MCF 10A (cell line): Measurements from ENCODE around the gene PERP. TPM values are rescaled to one million over a fixed set of nuclear protein-coding genes. Genes with fewer than 3 reads are reported as not detected.

Source experiments
- BruUV-seq: library from RNA; stranded (reverse); fragments of 400-500 nt; replicated peaks from 2 replicates; lab custom pipeline; 2021; lab: Mats Ljungman, UMichigan
- CTCF ChIA-PET: fragments of 300-600 bp; sonication (Branson Sonifier 250); formaldehyde crosslinking; extraction: SDS; loops from one replicate; lab custom pipeline; 2021; ENCODE audit warnings: antibody characterized with exemption, inconsistent platforms; lab: Yijun Ruan, JAX
- POLR2A ChIA-PET: fragments of 300-600, 350-650 bp; sonication (Branson Sonifier 250); formaldehyde crosslinking; extraction: SDS; loops from one replicate; lab custom pipeline; 2020; ENCODE audit warnings: antibody characterized with exemption, inconsistent platforms; lab: Yijun Ruan, JAX
- DNase-seq: peaks from one replicate; pipeline ENCODE4 v3.0.0-alpha.2; 2018; ENCODE audit not compliant: unreplicated experiment
- H3K27ac Mint-ChIP-seq: one replicate; pipeline ENCODE4 v1.8.0; 2022; ENCODE audit warnings: mild to moderate bottlenecking, low read depth, mixed read lengths; ENCODE audit not compliant: unreplicated experiment
- H3K27me3 Mint-ChIP-seq: one replicate; pipeline ENCODE4 v1.8.0; 2022; ENCODE audit warnings: mixed read lengths; ENCODE audit not compliant: insufficient read depth, unreplicated experiment
- H3K36me3 Mint-ChIP-seq: one replicate; pipeline ENCODE4 v1.8.0; 2022; ENCODE audit warnings: mild to moderate bottlenecking, moderate library complexity, mixed read lengths; ENCODE audit not compliant: insufficient read depth, unreplicated experiment
- H3K4me1 Mint-ChIP-seq: one replicate; pipeline ENCODE4 v1.8.0; 2022; ENCODE audit warnings: mixed read lengths; ENCODE audit not compliant: insufficient read depth, unreplicated experiment
- H3K4me3 Mint-ChIP-seq: one replicate; pipeline ENCODE4 v1.8.0; 2022; ENCODE audit warnings: mild to moderate bottlenecking, moderate library complexity, mixed read lengths; ENCODE audit not compliant: unreplicated experiment
- H3K9me3 Mint-ChIP-seq: one replicate; pipeline ENCODE4 v1.8.0; 2022; ENCODE audit warnings: mixed read lengths; ENCODE audit not compliant: unreplicated experiment
- intact Hi-C: fragments of 100-400 bp; cut with micrococcal nuclease; formaldehyde crosslinking; loops from 2 replicates; pipeline ENCODE4 v1.14.1; 2022
- total RNA-seq: library from RNA; stranded (reverse); gene quantifications from 2 replicates; pipeline ENCODE4 v1.2.3, GENCODE V29; 2022
- TF ChIP-seq, protein P1 (sequence below): fragments of 200-600 bp; IDR thresholded peaks from one replicate; pipeline ENCODE4 v1.8.0; 2022; ENCODE audit warnings: antibody characterized with exemption, mild to moderate bottlenecking; ENCODE audit not compliant: unreplicated experiment

The PERP gene
- total RNA-seq, 1 experiment from 2014 or later: 120 TPM

GRCh38 chr6:138092686-138093085 is 14.5 kb downstream of the PERP start:
- ChIA-PET CTCF (interaction anchor here (0.6 to 1.0 kb wide), 3 partner anchors 12 to 65 kb away, joined by 3 to 5 read pairs (median 4); no protein-coding TSS in a partner anchor), POLR2A (interaction anchor here (0.6 to 15.3 kb wide), 3 partner anchors 9 to 1300 kb away, joined by 3 to 506 read pairs (median 505); partner anchors contain the start of genes MAP3K5 and PERP)
- no peak overlapping the region for H3K27ac Mint-ChIP-seq
- BruUV-seq: no TSS peak
- H3K36me3 Mint-ChIP-seq: peaks cover 81% of the 10 kb centered on the region
- TF ChIP-seq, protein P1, sequence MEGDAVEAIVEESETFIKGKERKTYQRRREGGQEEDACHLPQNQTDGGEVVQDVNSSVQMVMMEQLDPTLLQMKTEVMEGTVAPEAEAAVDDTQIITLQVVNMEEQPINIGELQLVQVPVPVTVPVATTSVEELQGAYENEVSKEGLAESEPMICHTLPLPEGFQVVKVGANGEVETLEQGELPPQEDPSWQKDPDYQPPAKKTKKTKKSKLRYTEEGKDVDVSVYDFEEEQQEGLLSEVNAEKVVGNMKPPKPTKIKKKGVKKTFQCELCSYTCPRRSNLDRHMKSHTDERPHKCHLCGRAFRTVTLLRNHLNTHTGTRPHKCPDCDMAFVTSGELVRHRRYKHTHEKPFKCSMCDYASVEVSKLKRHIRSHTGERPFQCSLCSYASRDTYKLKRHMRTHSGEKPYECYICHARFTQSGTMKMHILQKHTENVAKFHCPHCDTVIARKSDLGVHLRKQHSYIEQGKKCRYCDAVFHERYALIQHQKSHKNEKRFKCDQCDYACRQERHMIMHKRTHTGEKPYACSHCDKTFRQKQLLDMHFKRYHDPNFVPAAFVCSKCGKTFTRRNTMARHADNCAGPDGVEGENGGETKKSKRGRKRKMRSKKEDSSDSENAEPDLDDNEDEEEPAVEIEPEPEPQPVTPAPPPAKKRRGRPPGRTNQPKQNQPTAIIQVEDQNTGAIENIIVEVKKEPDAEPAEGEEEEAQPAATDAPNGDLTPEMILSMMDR: no peak
- H3K9me3 Mint-ChIP-seq: no peaks in the 10 kb centered on the region
- H3K4me3 Mint-ChIP-seq: no peak overlapping the region
- peaks cover 26% of the 10 kb centered on the region for H3K4me1 Mint-ChIP-seq
- DNase-seq: no peak
- intact Hi-C loops: no loop called here
- H3K27me3 Mint-ChIP-seq: no peaks in the 10 kb centered on the region

GRCh38 chr6:138089325-138089724 is 17.9 kb downstream of the PERP start:
- ChIA-PET CTCF (interaction anchor here (0.9 to 2.2 kb wide), 4 partner anchors 9 to 880 kb away, joined by 3 to 10 read pairs (median 5); no protein-coding TSS in a partner anchor), POLR2A (interaction anchor here (0.7 to 15.3 kb wide), 12 partner anchors 10 to 415 kb away, joined by 3 to 506 read pairs (median 8); partner anchors contain the start of gene PERP)
- intact Hi-C loops: no loop called here
- Mint-ChIP-seq H3K36me3 (peaks cover 53% of the 10 kb centered on the region), H3K4me3 (peak overlapping the region; percentile 12), H3K9me3 (no peaks in the 10 kb centered on the region), H3K4me1 (peaks cover 34% of the 10 kb centered on the region), H3K27ac (peak overlapping the region; percentile 97), H3K27me3 (no peaks in the 10 kb centered on the region)
- TF ChIP-seq, protein P1: no peak
- no TSS peak for BruUV-seq
- DNase-seq: no peak

DNA sequence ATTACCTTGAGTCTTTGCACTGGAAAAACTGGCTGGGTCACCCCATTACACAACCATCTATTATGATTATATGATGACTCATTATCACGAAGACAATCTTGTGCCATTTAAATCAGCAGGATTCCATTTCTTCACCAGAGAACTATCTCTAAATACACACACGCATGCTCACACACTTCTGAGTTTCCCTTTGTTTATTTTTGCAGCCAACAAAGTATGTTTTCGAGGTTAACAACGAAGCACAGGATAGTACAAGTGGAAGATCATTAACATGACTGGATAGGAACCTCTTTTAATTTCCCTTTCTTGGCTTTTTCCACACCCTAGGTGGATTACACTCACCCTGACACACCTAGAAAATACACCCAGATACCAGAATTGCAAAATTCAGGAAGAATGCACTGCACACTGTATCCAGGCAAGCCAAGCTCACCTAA is 18.9 kb downstream of the PERP start:
- DNase-seq: peak; percentile 92
- no peaks in the 10 kb centered on the region for H3K27me3 Mint-ChIP-seq
- TF ChIP-seq, protein P1: no peak
- H3K4me3 Mint-ChIP-seq: peak overlapping the region; percentile 62
- POLR2A ChIA-PET: interaction anchor here (0.8 to 15.3 kb wide), 9 partner anchors 11 to 85 kb away, joined by 3 to 506 read pairs (median 14); partner anchors contain the start of gene PERP
- H3K9me3 Mint-ChIP-seq: no peaks in the 10 kb centered on the region
- H3K27ac Mint-ChIP-seq: peak overlapping the region; percentile 97
- H3K36me3 Mint-ChIP-seq: peaks cover 43% of the 10 kb centered on the region
- intact Hi-C loops: loop anchor here (1.0 kb wide), 2 partner anchors 18 to 56 kb away; no protein-coding TSS in a partner anchor
- no TSS peak for BruUV-seq
- peaks cover 34% of the 10 kb centered on the region for H3K4me1 Mint-ChIP-seq
- CTCF ChIA-PET: interaction anchor here (1.4 to 2.2 kb wide), 3 partner anchors 10 to 17 kb away, joined by 3 to 10 read pairs (median 7); no protein-coding TSS in a partner anchor

DNA sequence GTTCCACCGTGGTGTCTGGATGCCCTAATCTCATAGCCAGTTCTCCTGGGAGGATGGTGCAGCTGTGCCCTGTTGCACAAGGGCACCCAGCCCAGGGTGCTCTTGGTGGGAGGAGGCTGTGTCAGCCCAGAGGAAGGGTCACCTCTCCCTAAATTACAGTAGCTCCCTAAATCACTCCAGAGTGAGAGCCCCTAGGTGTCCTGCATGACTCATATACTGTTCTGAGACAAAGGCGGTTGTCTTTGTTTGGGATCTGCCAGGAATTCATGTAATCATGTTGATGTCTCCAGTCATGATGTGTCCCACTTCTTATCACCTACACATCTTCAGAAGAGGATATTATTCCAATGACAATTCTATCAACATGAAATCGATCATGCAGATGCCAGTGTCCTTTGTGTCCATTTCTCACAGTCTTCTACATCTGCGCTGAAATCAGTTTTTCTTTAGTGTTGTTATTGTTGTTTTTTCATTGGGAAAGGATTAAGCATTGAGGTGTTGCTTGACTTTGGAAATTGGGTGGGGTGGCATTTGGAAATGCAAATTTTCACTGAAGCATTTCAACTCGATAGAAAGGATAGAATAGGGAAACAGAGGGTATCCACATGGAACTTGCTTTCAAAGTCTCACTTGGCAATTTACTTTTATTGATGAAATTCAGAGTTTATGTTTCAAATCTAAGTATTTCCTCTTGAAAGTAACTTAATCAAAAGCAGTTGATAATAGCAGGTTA is 19.5 kb downstream of the PERP start:
- Mint-ChIP-seq H3K36me3 (peaks cover 39% of the 10 kb centered on the region), H3K4me3 (peak overlapping the region; percentile 62), H3K27me3 (no peaks in the 10 kb centered on the region), H3K27ac (peak overlapping the region; percentile 97), H3K9me3 (no peaks in the 10 kb centered on the region), H3K4me1 (peaks cover 34% of the 10 kb centered on the region)
- intact Hi-C loops: loop anchor here (1.0 kb wide), 2 partner anchors 19 to 55 kb away; no protein-coding TSS in a partner anchor
- BruUV-seq: no TSS peak
- ChIA-PET CTCF (interaction anchor here (0.6 to 2.6 kb wide), 8 partner anchors 13 to 731 kb away, joined by 3 to 16 read pairs (median 4); no protein-coding TSS in a partner anchor), POLR2A (interaction anchor here (0.7 to 15.3 kb wide), 19 partner anchors 7 to 379 kb away, joined by 3 to 506 read pairs (median 7); partner anchors contain the start of gene PERP)
- peak; percentile 79 for DNase-seq
- TF ChIP-seq, protein P1: no peak
